ENCODE measurements around the gene LRRFIP1.
"Not testable (repeated sequence)": the region's sequence is repeated elsewhere in the genome, so short reads cannot be mapped to it uniquely, and the experiment has no call there.

Gene LRRFIP1, protein sequence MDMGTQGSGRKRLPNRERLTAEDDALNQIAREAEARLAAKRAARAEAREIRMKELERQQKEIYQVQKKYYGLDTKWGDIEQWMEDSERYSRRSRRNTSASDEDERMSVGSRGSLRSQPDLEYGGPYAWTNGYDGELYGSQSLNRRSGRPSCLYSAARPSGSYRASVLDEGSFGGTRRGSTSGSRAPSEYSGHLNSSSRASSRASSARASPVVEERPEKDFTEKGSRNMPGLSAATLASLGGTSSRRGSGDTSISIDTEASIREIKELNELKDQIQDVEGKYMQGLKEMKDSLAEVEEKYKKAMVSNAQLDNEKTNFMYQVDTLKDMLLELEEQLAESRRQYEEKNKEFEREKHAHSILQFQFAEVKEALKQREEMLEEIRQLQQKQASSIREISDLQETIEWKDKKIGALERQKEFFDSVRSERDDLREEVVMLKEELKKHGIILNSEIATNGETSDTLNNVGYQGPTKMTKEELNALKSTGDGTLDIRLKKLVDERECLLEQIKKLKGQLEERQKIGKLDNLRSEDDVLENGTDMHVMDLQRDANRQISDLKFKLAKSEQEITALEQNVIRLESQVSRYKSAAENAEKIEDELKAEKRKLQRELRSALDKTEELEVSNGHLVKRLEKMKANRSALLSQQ

DNA sequence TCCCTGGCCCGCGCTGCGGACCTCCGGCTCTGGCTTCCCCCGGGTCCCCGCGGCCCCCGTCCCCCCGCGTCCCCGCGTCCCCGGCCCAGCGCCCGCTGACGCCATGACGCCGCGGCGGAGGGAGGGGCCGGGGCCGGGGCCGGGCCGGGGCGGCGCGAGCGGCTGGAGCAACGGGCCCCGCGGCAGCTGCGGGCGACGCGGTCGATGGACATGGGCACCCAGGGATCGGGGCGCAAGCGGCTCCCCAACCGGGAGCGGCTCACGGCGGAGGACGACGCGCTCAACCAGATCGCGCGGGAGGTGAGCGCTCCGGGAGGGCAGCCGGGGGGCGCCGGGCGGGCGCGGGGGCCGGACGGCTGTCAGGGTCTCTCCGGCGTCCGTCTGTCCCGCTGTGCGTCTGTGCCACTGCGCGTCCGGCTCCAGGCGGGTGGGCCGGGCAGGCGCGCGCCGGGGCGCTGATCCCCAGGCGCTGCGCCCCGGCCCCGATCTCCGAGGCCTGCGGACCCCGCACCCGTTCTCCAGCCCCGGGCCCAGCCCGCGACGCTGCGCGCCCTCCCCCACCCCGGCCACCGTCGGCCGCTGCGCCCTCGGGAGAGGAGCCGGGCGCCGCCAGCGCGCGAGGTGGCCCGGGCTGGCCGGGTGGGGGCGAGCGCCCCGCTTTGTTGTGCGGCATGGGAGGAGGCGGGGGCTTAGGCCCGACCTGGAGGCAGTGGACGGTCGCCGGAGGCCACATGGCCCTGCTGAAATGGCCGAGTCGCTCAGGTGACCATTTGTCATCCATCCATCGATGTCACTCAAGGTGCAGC, at the start of gene LRRFIP1:
Gene LRRFIP1, plus strand, starts transcription at position 147 of the 806 bp plus-strand sequence. Its CDS starts 58 bp downstream, at position 205.
- no peak for DNase-seq (ENCODE audit: low read depth)

DNA sequence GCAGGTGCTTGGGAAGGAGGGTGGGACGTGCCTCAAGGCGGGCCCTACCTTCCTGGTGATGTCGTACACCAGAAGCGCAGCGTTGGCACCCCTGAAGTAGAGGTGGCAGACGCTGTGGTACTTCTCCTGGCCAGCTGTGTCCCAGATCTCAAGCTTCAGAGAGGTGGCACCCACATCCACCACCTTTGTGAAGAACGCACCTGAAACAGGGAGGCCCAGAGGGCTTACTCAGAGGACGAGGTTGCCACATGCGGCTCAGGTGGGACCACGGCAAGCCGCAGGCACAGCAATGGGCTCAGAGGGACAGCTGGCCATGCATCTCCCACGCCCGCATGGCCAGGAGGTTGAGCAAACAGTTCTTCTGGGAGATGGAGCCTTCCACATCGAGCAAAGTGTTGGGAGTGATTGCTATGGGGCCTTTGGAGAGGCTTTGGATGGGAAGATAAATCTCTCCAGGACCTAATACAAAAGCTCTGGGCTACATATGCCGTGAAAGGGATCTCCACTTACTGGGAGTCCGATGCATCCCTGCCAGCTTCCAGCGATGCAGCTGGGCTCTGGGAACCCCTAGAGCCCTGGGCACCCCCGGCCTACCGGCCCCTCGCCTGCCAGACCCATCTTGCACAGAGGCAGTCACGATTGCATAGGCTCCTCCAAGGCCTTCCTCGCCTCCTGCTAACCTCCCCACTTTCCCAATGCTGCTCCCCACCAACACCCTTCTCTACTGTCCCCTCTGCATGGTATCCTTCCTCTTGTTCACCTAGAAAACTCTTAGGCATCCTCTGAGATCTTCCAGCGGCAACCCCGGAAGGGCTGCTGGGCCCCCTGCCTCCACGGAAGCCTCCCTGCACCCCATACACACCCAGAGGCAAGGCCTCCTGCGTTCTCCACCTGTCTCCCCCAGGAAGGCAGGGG, 49.2 kb upstream of the LRRFIP1 start:
- DNase-seq (ENCODE audit: low read depth): no peak

DNA sequence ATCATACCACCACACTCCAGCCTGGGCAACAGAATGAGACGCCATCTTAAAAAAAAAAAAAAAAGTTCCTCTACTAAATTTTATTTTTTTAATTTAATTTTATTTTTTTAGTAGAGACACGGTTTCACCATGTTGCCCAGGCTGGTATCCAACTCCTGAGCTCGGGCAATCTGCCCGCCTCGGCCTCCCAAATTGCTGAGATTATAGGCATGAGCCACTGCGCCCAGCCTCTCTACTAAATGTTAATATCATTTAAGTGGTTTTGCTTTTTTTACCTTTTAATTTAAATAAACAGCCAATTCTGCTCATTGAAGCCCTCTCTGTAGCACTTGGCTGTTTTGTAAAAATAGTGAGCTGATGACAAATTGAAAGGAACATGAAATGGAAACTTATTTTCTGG, 46.1 kb upstream of the LRRFIP1 start:
- no peak for DNase-seq (ENCODE audit: low read depth)

DNA sequence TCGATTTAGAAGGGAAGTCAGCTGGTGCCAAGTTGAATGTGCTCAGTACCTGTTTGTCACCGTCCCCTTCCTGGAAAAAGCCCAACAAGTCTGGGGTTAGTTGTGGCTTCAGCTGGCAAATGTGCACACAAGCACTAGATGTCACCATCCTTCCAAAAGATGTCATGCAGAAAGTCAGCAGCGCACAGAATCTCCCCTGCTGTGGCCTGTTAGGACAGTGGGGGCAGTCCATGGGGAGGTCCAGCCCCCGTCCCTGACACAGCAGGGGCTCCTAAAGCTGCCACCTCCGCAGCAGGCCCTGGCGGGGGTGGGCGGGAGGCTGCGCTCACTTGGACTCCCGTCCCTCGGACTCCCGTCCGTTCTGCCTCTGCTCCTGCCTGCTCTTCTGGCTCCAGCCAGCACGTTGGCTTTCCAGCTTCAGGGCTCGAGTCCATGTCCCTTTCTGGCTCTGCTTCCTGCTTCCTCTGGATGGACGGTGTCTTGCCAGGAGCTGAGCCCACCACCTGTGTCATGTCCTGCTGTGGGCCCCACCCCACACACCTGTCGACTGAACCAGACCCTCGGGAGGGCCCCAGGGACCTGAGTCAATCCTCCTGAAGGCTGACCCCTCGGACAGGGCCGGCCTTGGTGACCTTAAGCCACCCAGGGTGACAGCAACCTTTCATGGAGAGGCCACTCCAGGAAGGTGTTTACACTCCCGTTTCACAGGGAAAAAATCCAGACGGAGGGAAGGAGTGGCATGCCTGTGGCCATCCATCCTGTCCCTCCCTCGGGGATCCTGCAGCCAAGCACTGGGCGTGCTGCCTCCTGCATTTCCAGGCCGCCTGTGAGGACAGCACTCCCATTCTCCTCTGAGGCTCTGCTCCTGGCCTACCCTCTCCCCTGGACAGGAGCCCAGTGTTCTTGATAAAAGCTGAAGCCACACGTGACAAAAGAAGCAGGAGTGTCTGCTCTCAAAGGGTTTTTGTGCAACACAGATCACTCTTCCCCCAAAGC, 45.3 kb upstream of the LRRFIP1 start:
- no peak for DNase-seq (ENCODE audit: low read depth)

DNA sequence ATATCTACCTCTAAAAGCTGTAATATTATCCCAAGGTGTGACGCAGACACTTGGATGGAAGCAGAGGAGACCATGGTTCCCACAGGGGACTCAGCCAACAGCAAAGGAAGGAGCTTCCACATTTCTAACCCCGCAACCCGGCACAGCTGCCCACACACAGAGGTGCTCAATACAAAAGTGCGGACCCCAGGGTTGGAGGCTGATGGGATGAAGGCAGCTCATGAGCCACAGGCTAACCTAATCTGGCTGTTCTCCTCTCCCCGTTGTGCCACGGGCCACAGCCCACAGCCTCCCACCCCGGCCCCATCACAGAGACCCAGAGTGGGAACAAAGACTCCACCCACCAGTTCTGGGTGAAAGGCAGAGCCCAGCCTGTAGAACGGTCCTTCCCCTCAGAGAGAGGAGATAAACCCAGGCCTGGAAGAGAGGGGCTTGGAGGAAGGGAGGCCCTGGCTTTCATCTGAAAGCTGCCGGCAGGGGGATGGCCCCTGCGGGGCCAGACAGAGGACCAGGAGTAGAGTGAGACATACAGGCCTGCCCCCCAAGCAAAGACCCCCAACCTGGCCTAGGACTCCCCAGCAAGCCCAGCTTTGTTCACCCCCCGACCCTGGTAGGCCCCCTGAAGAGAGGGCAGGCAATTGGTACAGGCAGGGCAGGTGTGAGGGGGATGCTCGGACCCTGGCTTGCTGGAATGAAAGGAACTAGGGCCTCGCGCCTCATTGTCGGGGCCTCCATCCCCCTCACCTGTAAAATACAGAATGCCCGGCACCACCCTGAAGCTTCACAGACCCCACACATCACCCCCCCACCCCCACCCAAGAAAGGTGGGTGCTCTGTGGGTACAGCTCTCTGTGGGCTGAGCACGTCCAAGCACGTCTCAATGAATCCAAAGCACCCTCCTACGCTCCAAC, 43.7 kb upstream of the LRRFIP1 start:
- no peak for DNase-seq (ENCODE audit: low read depth)

DNA sequence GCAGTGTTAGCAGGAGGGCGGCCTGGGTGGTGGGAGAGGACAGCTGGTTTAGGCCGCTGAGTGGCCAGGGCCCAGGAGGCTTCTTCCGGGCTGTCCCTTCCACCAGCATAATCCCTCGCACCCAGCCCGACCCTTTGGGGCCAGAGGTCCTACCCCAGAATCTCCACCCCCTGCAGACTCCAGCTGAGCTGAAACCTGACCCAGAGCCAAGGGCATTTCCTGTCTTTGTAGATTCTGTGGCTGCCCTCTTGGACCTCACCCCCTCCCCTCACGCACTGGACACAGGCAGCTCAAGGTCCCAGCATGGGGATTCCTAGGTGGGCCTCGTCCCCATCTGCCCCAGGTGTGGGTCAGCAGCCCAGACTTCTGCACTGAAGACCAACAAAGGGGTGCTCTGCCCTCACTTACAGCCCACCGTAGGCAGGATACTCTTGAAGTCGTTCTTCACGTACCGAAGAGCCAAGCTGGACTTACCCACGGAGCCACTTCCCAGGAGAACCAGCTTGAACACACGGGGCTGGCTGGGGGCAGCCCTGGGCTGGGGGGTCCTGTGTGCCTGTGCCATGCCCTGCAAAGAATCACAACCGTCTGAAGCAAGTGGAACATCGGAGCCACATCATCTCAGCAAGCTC, 41.7 kb upstream of the LRRFIP1 start:
- no peak for DNase-seq (ENCODE audit: low read depth)

DNA sequence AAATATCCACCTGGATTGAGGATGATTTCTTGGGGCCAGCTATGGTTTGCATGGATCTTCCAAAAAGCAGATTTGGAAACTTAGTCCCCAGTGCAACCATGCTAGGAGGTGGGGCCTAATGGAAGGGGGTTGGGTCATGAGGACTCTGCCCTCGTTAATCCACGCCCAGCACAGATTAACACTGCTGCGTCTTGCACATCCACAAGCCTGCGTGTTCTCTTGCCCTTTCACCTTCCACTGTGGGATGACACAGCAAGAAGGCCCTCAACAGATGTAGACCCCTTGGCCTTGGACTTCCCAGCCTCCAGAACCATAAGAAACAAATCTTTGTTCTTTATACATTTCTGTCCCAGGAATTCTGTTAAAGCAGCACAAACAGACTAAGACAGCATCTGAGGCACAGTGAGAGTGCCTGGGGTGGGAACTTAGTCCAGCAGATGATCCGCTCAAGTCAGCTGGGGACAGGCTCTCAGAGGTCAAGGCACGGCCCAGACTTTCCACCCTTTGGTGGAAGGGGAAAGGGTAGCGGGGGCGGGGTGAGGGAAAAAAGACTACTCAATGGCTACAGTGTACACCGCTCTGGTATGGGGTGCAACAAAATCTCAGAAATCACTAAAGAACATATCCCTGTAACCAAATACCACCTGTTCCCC, 39.2 kb upstream of the LRRFIP1 start:
- DNase-seq (ENCODE audit: low read depth): no peak

DNA sequence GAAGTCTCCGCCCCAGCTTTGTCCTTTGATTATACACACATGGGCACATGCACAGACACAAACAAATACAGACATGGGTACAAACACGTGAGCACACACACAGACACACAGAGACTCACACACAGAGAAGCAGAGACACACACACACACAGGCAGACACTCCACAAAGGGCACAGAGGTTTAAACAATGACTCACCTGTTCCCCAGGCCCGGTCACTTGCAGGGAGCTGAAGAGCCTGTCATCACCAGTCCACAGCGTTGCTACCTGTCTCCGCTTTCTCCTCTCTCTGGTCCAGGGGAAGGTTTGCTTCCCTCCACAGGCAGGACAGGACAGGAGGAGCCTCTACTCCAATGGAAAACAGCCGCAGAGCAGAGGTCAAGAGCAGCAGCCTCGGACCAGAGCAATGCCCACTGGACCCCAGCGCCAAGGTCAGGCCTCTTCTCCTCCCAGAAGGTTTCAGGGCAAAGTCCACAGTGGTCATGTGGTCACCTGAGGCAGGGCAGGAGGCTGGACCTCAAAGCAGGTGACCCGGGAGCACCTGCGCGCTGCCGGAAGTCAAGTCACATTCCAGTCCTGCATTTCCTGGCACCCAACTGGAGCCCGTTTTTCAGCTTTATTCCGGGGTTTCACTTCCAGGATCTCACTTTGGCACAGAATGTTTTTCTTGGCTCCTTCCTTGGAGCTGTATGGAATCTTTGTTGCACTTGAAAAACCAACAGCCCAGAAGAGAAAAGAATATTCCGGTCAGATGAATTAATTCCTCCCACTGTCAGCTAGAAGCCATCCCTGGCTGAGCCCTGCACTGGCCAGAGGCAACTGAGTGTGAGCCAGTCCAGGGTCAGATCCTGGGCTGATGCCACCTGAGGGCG, 36.9 kb upstream of the LRRFIP1 start, which contains the start of gene RAB17:
Gene RAB17, minus strand, starts transcription at position 463 of the 869 bp plus-strand sequence. CDS start 4,580 bp downstream, outside the sequence.
- no peak for DNase-seq (ENCODE audit: low read depth)

DNA sequence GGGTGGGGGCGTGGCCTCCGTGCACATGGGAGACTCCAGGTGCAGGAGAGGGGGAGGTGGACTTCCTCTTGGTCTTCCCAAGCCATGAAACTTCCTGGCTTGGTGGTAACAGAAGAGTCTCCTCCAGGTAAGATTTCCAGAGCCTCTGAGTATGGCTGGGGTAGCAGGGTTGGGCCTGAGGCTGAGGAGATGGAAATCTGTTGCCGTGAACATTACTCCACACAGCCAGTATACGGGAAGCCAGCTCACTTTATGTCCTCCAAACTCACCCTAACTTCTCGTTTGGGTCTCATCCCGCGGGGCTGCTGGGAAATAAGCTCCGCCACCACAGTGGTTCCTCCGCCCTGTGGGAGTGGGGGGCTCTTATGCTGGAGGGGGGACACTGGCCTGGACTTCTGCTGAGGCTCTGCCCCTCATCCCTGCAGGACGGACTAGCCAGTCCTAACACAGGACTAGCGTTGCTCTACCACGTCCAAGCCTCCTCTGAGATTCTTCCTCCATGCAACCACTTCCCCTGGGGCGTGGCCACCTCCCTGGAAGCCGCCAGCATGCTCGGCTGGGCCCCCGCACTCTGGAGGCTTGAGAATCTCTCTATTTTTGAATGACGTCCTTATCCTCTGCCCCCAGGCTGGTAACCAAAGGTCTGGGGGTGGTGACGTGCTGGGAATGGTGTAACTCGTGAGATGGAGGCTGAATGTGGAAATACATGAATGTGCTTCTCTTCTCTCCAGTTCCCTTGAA, 36.1 kb upstream of the LRRFIP1 start:
- no peak for DNase-seq (ENCODE audit: low read depth)

DNA sequence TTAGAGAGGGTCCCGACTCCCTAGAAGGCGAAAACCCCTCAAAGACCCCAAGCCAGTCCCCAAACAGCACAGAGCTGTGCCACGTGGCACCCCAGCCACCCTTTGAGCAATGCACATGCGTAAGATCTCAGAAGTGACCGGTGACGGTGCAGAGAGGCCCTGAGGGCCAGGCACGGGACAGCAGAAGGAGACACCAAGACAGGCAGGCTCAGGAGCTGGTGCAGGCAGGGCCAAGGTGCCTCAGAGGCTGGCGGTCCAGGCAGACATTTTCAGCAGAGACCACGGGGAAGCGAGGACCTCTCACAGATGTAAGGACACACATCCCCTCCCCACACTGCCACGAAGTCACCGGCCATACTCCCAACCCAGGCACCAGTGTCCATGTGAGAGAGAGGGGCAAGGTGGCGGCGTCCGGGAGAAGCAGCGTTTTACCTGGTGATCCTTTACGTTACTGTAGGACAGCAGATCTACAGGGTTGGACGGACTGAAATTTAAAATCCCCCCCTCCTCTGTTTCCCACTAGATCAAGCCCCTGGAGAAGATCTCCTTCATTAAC, 34.9 kb upstream of the LRRFIP1 start:
- no peak for DNase-seq (ENCODE audit: low read depth)

DNA sequence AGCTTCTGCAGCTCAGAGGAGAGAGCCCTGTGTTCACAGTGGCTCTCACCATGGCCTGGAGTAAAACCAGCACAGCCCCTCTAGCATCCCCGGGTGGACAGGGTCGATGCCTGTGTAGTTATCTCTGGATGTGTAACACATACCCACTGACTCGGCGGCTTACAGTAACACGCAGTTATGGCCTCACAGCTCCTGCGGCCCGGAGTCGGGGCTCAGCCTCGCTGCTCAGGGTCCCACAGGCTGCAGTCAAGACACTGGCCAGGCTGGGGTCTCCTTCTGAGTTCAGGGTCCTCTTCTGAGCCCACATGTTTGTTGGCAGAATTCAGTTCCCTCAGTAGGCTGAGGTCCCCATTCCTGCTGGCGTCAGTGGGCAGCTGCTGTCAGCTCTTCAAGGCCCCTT, 34.4 kb upstream of the LRRFIP1 start:
- no peak for DNase-seq (ENCODE audit: low read depth)

DNA sequence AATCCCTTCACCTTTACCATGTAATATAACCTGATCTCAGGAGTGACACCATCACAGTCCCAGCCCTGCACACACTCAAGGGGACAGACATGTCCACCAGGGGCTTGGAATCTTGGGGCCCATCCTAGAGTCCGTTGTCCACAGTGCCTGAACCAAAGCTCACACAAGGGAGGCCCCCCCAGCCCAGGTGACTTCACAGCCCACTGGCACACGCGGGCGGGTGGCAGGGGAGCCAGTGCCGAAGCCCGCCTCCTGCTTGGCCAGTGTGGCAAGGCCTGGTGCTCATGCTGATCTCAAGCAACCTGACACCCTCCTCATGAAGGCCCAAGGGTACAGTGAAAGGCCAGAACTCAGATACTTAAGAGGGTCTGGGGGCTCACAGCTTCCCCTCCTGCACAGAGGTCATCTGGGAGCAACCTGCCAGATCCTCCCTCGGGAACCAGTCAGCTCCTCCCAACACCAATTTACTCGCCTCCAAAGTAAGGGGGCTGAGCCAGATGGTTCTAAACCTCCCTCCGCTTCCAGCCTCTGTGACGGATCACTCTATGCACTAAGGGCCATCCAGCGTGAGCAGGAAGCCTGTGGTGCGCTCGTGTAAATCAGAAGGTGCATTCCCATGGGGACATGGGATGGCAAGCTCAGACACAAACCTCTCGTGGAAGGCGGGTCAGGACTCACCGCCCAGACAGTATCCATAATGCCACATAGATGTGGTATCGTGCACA, 33.6 kb upstream of the LRRFIP1 start:
- no peak for DNase-seq (ENCODE audit: low read depth)

DNA sequence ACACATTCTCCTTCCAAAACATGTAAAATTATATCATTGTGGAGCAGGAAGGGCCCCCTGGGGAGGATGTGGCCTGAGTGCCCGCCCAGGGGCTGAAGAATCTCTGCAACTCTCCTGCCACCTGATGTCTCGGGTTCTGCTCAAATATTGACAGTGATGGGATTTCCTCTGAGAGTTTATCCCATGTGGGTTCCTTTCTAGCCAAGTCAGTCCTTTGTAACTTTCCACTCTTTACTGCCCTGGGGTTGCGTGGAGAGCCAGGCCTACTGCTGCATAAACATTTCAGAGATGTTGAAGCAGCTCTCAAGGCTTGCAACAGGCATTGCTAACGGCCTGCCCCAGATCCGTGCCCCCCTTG, 32.9 kb upstream of the LRRFIP1 start:
- no peak for DNase-seq (ENCODE audit: low read depth)

DNA sequence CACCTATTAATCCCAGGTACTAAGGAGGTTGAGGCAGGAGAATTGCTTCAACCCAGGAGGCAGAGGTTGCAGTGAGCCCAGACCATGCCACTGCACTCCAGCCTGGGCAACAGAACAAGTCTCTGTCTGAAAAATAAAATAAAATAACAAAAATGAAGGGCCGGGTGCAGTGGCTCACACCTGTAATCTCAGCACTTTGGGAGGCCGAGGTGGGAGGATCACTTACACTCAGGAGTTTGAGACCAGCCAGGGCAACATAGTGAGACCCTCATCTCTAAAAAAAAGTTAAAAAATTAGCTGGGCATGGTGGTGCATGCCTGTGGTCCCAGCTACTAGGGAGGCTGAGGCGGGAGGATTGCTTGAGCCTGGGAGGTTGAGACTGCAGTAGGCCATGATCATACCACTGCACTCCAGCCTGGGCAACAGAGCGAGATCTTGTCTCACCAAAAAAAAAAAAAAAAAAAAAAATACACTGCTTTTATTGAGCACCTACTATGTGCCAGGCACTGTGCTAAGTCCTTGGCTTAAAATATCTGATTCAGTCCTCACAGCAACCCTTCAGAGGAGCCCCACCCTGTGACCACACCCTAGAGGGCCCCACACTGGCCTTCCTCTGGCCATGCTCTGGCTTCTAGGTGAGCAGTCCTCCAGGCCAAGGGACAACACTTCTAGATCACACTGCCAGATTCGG, 31.4 kb upstream of the LRRFIP1 start:
- not testable (repeated sequence) for DNase-seq (ENCODE audit: low read depth)
